Neural cell (in vitro differentiated cells): ENCODE measurements around the gene LGALS1. TPM values are rescaled to one million over a fixed set of nuclear protein-coding genes. Genes with fewer than 3 reads are reported as not detected.

Source experiments
- H2AFZ ChIP-seq: fragments of 200-600, 300-800 bp; sonication (generic), shearing (Covaris generic); 2 replicates; pipeline ENCODE4 v1.6.0; 2014; ENCODE audit warnings: low read depth, mild to moderate bottlenecking, antibody characterized with exemption, low read length, moderate library complexity
- H3F3A ChIP-seq: fragments of 200-600 bp; shearing (Covaris generic); 2 replicates; pipeline ENCODE4 v1.6.1; 2016; ENCODE audit warnings: mild to moderate bottlenecking, moderate library complexity, mixed read lengths, antibody characterized with exemption, low read length; ENCODE audit not compliant: insufficient read depth, poor library complexity, severe bottlenecking
- H3K27ac ChIP-seq: fragments of 200-600, 300-800 bp; sonication (generic), shearing (Covaris generic); 2 replicates; pipeline ENCODE4 v1.5.1; 2014; ENCODE audit warnings: mild to moderate bottlenecking, low read length, moderate library complexity
- H3K27me3 ChIP-seq: fragments of 300-800, 200-600 bp; sonication (generic), shearing (Covaris generic); 2 replicates; pipeline ENCODE4 v1.6.0; 2014; ENCODE audit warnings: mild to moderate bottlenecking, low read depth, low read length, moderate library complexity; ENCODE audit not compliant: insufficient read depth
- H3K36me3 ChIP-seq: fragments of 300-800, 200-600 bp; sonication (generic), shearing (Covaris generic); 2 replicates; pipeline ENCODE4 v1.5.1; 2014; ENCODE audit warnings: mild to moderate bottlenecking, antibody characterized with exemption, low read length, moderate library complexity; ENCODE audit not compliant: insufficient read depth
- H3K4me2 ChIP-seq: fragments of 300-800, 200-600 bp; sonication (generic), shearing (Covaris generic); 2 replicates; pipeline ENCODE4 v1.6.0; 2014; ENCODE audit warnings: mild to moderate bottlenecking, low read length
- H3K4me3 ChIP-seq: fragments of 300-800, 200-600 bp; sonication (generic), shearing (Covaris generic); 2 replicates; pipeline ENCODE4 v1.5.1; 2014; ENCODE audit warnings: mild to moderate bottlenecking, low read length, moderate library complexity
- H3K79me2 ChIP-seq: fragments of 200-600 bp; shearing (Covaris generic); replicated peaks from 2 replicates; pipeline ENCODE4 v1.6.0; 2014; ENCODE audit warnings: mild to moderate bottlenecking, low read length, moderate library complexity; ENCODE audit not compliant: insufficient read depth
- H3K9ac ChIP-seq: fragments of 300-800, 200-600 bp; sonication (generic), shearing (Covaris generic); 2 replicates; pipeline ENCODE4 v1.6.1; 2016; ENCODE audit warnings: mild to moderate bottlenecking, low read length, mixed read lengths
- H3K9me2 ChIP-seq: fragments of 200-600 bp; shearing (Covaris generic); 2 replicates; pipeline ENCODE4 v1.6.1; 2016; ENCODE audit warnings: mild to moderate bottlenecking, low read length, mixed read lengths; ENCODE audit not compliant: insufficient read depth
- H3K9me3 ChIP-seq: fragments of 200-600, 300-800 bp; sonication (generic), shearing (Covaris generic); 2 replicates; pipeline ENCODE4 v1.6.1; 2016; ENCODE audit warnings: mild to moderate bottlenecking, mixed run types, low read length, moderate library complexity, mixed read lengths
- H4K20me1 ChIP-seq: fragments of 200-600 bp; shearing (Covaris generic); 2 replicates; pipeline ENCODE4 v1.6.1; 2016; ENCODE audit warnings: mild to moderate bottlenecking, mixed run types; ENCODE audit not compliant: insufficient read depth
- CTCF ChIP-seq: fragments of 450-650 bp; IDR thresholded peaks from 2 replicates; pipeline ENCODE4 v1.5.1; 2014; ENCODE audit warnings: antibody characterized with exemption, mild to moderate bottlenecking, moderate library complexity; ENCODE audit not compliant: poor library complexity, severe bottlenecking
- EZH2 ChIP-seq: fragments of 200-600, 300-800 bp; shearing (Covaris generic), sonication (generic); IDR thresholded peaks from 2 replicates; pipeline ENCODE4 v1.6.1; 2014; ENCODE audit warnings: antibody characterized with exemption, low read length, borderline replicate concordance, mild to moderate bottlenecking; ENCODE audit not compliant: insufficient read depth, poor library complexity, severe bottlenecking
- POLR2AphosphoS5 ChIP-seq: IDR thresholded peaks from 2 replicates; pipeline ENCODE4 v1.6.1; 2012
- RAD21 ChIP-seq: fragments of 450-650 bp; conservative IDR thresholded peaks from 2 replicates; pipeline ENCODE4 v1.6.1; 2014; ENCODE audit warnings: antibody characterized with exemption, mild to moderate bottlenecking, moderate library complexity
- REST ChIP-seq: IDR thresholded peaks from 2 replicates; pipeline ENCODE4 v1.6.1; 2012; ENCODE audit warnings: borderline replicate concordance
- SMC3 ChIP-seq: fragments of 450-650 bp; conservative IDR thresholded peaks from 2 replicates; pipeline ENCODE4 v1.6.1; 2014; ENCODE audit warnings: antibody characterized with exemption, mild to moderate bottlenecking, moderate library complexity; ENCODE audit not compliant: poor library complexity
- TAF1 ChIP-seq: IDR thresholded peaks from 2 replicates; pipeline ENCODE4 v1.6.1; 2012; ENCODE audit warnings: low read depth
- polyA plus RNA-seq: library from polyadenylated mRNA; depleted of rRNA; stranded (reverse); fragments of >200 nt; gene quantifications from 2 replicates; pipeline ENCODE4 v1.2.3, GENCODE V29; 2014

LGALS1 gene
- polyA plus RNA-seq, 1 donor from 2014 or later: not detected

- Histone ChIP-seq H3F3A (no peaks in the 10 kb centered on the region), H3K4me3 (no peak overlapping the region), H3K27me3 (no peaks in the 10 kb centered on the region), H3K79me2 (no peaks in the 10 kb centered on the region), H3K27ac (no peak overlapping the region), H3K4me2 (no peak overlapping the region), H3K9me3 (no peaks in the 10 kb centered on the region), H3K36me3 (no peaks in the 10 kb centered on the region), H3K9ac (no peak overlapping the region), H4K20me1 (no peaks in the 10 kb centered on the region), H2AFZ (no peak overlapping the region), H3K9me2 (no peaks in the 10 kb centered on the region)
- TF ChIP-seq POLR2AphosphoS5: no peak
Measured at GRCh38 chr22:37631448-37632173, 43.8 kb upstream of the LGALS1 start.

GRCh38 chr22:37632174-37633088 is 43.0 kb upstream of the LGALS1 start:
- Histone ChIP-seq H3K4me2 (no peak overlapping the region), H2AFZ (no peak overlapping the region)

More at GRCh38 chr22:37632174-37633088, 43.0 kb upstream of the LGALS1 start:
- Histone ChIP-seq H3K9me2 (no peaks in the 10 kb centered on the region), H3K79me2 (no peaks in the 10 kb centered on the region), H3K36me3 (no peaks in the 10 kb centered on the region), H3K9ac (no peak overlapping the region), H3K9me3 (no peaks in the 10 kb centered on the region), H3K4me3 (no peak overlapping the region), H3F3A (no peaks in the 10 kb centered on the region), H3K27me3 (no peaks in the 10 kb centered on the region), H3K27ac (no peak overlapping the region), H4K20me1 (no peaks in the 10 kb centered on the region)
- TF ChIP-seq TAF1 (no peak), EZH2 (no peak), REST (no peak), CTCF (no peak), POLR2AphosphoS5 (no peak), RAD21 (no peak), SMC3 (no peak)
